HL-60 (cell line): ENCODE measurements around the gene USH2A.

Source experiments
- GABPA ChIP-seq: IDR thresholded peaks from 2 replicates; pipeline ENCODE4 v1.6.1; 2012; ENCODE audit warnings: low read depth
- POLR2AphosphoS5 ChIP-seq: IDR thresholded peaks from 2 replicates; pipeline ENCODE4 v1.6.1; 2012; ENCODE audit warnings: low read depth
- SPI1 ChIP-seq: IDR thresholded peaks from 2 replicates; pipeline ENCODE4 v1.6.1; 2012; ENCODE audit warnings: low read depth, mild to moderate bottlenecking, borderline replicate concordance
- TF ChIP-seq, protein P1 (sequence below): IDR thresholded peaks from one replicate; pipeline ENCODE4 v1.5.1; 2011; ENCODE audit warnings: low read length, control low read depth, inconsistent platforms; ENCODE audit not compliant: insufficient read depth
- TF ChIP-seq, protein P2 (sequence below): IDR thresholded peaks from 2 replicates; pipeline ENCODE4 v1.6.1; 2012; ENCODE audit warnings: low read depth; ENCODE audit not compliant: insufficient replicate concordance

DNA sequence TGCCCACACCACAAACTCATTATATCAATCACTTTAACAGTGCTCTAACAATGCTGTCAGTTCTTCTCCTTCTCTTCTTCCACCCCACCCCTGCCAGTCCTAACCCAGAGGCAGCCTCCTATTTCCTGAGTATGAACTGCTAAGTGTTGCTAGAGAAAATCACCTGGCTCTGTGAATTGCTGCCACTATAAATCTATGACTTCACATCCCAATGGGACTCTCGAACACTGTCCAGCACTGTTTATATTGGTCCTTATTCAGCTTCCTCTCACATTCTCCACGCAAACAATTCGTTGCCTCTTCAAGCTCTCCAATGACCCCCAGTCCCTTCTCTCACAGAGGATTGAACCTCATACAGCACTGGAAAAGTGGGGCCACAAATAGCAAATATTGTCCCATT lies 27.0 kb upstream of the USH2A start:
- TF ChIP-seq, protein P1, sequence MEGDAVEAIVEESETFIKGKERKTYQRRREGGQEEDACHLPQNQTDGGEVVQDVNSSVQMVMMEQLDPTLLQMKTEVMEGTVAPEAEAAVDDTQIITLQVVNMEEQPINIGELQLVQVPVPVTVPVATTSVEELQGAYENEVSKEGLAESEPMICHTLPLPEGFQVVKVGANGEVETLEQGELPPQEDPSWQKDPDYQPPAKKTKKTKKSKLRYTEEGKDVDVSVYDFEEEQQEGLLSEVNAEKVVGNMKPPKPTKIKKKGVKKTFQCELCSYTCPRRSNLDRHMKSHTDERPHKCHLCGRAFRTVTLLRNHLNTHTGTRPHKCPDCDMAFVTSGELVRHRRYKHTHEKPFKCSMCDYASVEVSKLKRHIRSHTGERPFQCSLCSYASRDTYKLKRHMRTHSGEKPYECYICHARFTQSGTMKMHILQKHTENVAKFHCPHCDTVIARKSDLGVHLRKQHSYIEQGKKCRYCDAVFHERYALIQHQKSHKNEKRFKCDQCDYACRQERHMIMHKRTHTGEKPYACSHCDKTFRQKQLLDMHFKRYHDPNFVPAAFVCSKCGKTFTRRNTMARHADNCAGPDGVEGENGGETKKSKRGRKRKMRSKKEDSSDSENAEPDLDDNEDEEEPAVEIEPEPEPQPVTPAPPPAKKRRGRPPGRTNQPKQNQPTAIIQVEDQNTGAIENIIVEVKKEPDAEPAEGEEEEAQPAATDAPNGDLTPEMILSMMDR = no peak
- TF ChIP-seq POLR2AphosphoS5 (no peak), SPI1 (no peak), GABPA (no peak)
- TF ChIP-seq, protein P2, sequence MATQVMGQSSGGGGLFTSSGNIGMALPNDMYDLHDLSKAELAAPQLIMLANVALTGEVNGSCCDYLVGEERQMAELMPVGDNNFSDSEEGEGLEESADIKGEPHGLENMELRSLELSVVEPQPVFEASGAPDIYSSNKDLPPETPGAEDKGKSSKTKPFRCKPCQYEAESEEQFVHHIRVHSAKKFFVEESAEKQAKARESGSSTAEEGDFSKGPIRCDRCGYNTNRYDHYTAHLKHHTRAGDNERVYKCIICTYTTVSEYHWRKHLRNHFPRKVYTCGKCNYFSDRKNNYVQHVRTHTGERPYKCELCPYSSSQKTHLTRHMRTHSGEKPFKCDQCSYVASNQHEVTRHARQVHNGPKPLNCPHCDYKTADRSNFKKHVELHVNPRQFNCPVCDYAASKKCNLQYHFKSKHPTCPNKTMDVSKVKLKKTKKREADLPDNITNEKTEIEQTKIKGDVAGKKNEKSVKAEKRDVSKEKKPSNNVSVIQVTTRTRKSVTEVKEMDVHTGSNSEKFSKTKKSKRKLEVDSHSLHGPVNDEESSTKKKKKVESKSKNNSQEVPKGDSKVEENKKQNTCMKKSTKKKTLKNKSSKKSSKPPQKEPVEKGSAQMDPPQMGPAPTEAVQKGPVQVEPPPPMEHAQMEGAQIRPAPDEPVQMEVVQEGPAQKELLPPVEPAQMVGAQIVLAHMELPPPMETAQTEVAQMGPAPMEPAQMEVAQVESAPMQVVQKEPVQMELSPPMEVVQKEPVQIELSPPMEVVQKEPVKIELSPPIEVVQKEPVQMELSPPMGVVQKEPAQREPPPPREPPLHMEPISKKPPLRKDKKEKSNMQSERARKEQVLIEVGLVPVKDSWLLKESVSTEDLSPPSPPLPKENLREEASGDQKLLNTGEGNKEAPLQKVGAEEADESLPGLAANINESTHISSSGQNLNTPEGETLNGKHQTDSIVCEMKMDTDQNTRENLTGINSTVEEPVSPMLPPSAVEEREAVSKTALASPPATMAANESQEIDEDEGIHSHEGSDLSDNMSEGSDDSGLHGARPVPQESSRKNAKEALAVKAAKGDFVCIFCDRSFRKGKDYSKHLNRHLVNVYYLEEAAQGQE = no peak
